ENCODE measurements around the gene GMPR2.

The GMPR2 gene

GRCh38 chr14:24270537-24271133 lies 37.9 kb downstream of the GMPR2 start:
- peak; percentile 63 for DNase-seq

GRCh38 chr14:24271134-24271833 lies 38.6 kb downstream of the GMPR2 start, which contains the start of gene RABGGTA:
Gene RABGGTA, minus strand, starts transcription at chr14:24271597. Its CDS starts 482 bp downstream, at chr14:24271115.
- DNase-seq = peak; percentile 96

GRCh38 chr14:24271834-24272263 lies 39.1 kb downstream of the GMPR2 start:
- no peak for DNase-seq

GRCh38 chr14:24272467-24272866 lies 39.7 kb downstream of the GMPR2 start:
- DNase-seq = no peak

GRCh38 chr14:24273422-24273998 lies 40.8 kb downstream of the GMPR2 start:
- DNase-seq = peak; percentile 26

GRCh38 chr14:24274101-24274543 lies 41.4 kb downstream of the GMPR2 start:
- no peak for DNase-seq

- DNase-seq = no peak
Observed at GRCh38 chr14:24277071-24277470, 44.3 kb downstream of the GMPR2 start.

GRCh38 chr14:24277606-24278321 lies 45.0 kb downstream of the GMPR2 start:
- no peak for DNase-seq

- DNase-seq = no peak
Observed at GRCh38 chr14:24278424-24278823, 45.7 kb downstream of the GMPR2 start.

- peak; percentile 30 for DNase-seq
Observed at GRCh38 chr14:24279301-24280186, 46.8 kb downstream of the GMPR2 start.

GRCh38 chr14:24280797-24281460 lies 48.2 kb downstream of the GMPR2 start:
- no peak for DNase-seq

GRCh38 chr14:24281636-24282035 lies 48.9 kb downstream of the GMPR2 start:
- DNase-seq = no peak

- DNase-seq = no peak
Observed at GRCh38 chr14:24282736-24283135, 50.0 kb downstream of the GMPR2 start.

GRCh38 chr14:24283796-24284460 lies 51.2 kb downstream of the GMPR2 start:
- DNase-seq = no peak

- DNase-seq = no peak
Observed at GRCh38 chr14:24284501-24285035, 51.8 kb downstream of the GMPR2 start.

GRCh38 chr14:24285351-24285750 lies 52.6 kb downstream of the GMPR2 start:
- no peak for DNase-seq

GRCh38 chr14:24286996-24287395 lies 54.3 kb downstream of the GMPR2 start:
- DNase-seq = no peak

Data from DMS53 (cell line).